Measurements from ENCODE around the gene FAM217B.

GRCh38 chr20:59931511-59932312 lies 8.5 kb upstream of the FAM217B start:
- TF ChIP-seq CTCF (IDR thresholded peaks at IDR 0.05; ENCODE audit: extremely low read depth in 1 of 2, insufficient read depth in 1 of 2, low read depth in 1 of 2, low read length in 2 of 2) (no peak), MAX (IDR thresholded peaks at IDR 0.05; ENCODE audit: insufficient read depth, insufficient read length) (no peak), POLR2AphosphoS5 (IDR thresholded peaks at IDR 0.05; ENCODE audit: insufficient read depth, low read depth, low read length) (no peak), POLR2A (IDR thresholded peaks at IDR 0.05; ENCODE audit: low read depth, low read length) (no peak), EZH2 (IDR thresholded peaks at IDR 0.05; ENCODE audit: borderline replicate concordance, low read depth, low read length, severe bottlenecking) (no peak), FOS (IDR thresholded peaks at IDR 0.05; ENCODE audit: borderline replicate concordance, insufficient read depth, low read length) (no peak), MYC (IDR thresholded peaks at IDR 0.05; ENCODE audit: low read depth, low read length) (no peak), JUN (IDR thresholded peaks at IDR 0.05; ENCODE audit: borderline replicate concordance, insufficient read depth, insufficient read length, low read depth) (no peak), GATA2 (IDR thresholded peaks at IDR 0.05; ENCODE audit: insufficient read depth, insufficient read length, low read depth, low read length) (no peak)

Data from endothelial cell of umbilical vein (primary cell).